Heart left ventricle (tissue), 13 donors: ENCODE data around the gene EYA4.

Experiments used
- CTCF ChIP-seq, 12 donors: fragments of 200-600 bp; sonication (generic) in 4 of 12; IDR thresholded peaks; one replicate each; pipeline versions ENCODE4 v1.5.0 to v1.8.0; 2018 to 2022; ENCODE audit warnings: antibody characterized with exemption in 12 of 12, mild to moderate bottlenecking in 5 of 12
- POLR2A ChIP-seq, 2 donors: fragments of 450-650 bp; IDR thresholded peaks; one replicate each; pipeline ENCODE4 v1.6.1; 2017; ENCODE audit warnings: antibody characterized with exemption in 2 of 2, mild to moderate bottlenecking in 2 of 2, moderate library complexity in 2 of 2
- donor health status: ischemic (EF 13 %, LVEDD 7.1; RV severe dilation, severe dysfunction).
- donor health status: DM: no; HTN: yes; CAD: no.
- donor health status: DM: no; HTN: no; CAD: no.
- donor health status: ischemic (EF 25% LVEDD 6.9; RV normal size, moderate dysfunction).
- donor health status: ischemic (EF 25% LVEDD 5.7; RV mildly dilated, moderate dysfunction).
- donor health status: ischemic (EF 35%, LVEDD 5.7; RV mildly dilated, moderate dysfunction).
- donor health status: nonischemic (EF 11% LVEDD 7.7; RV severe dilation, severe dysfunction).
- donor health status: DM: yes; HTN: yes; CAD: no.
- donor health status: PGD.
- donor health status: ischemic (EF 29% LVEDD 5.4; RV normal size, mild dysfunction).
- donor health status: nonischemic (EF 23%, LVEDD 6.1; RV moderate dilation, normal function).

- TF ChIP-seq CTCF (IDR thresholded peaks at IDR 0.05) (no peak), POLR2A (IDR thresholded peaks at IDR 0.05) (no peak)
Measured at GRCh38 chr6:133359760-133360159, 118.6 kb downstream of the EYA4 start.
